GM18861 (cell line): ENCODE measurements around the gene UMOD.
A peak's percentile ranks its signal among the peaks of the same experiment; 100 is the strongest.

Source experiments
- ATAC-seq: cut with Tn5 transposase; IDR thresholded peaks from one replicate; pipeline ENCODE4 v1.9.1; 2021; ENCODE audit not compliant: unreplicated experiment

Gene UMOD

DNA sequence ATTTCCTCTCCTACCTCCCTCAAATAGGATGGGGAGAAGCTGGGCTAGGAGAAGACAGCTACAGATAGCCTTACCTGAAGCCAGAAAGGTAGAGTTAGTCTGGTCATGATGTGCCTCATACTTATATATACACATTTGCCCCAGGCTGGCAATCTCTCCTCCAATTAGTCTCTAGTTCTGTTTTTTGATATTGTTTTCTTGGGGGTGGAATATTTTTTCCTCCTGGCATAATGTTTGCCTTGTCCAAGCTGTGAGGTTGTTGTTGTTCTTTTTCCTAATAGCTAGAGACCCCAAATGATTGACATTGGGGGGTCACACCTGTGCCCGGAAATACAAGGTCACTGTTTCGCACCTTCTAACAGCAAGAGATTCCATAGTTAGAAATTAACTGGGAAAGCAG is at the start of gene UMOD:
Gene UMOD, minus strand, starts transcription at position 101 of the 400 bp plus-strand sequence. CDS start 1,978 bp downstream, outside the sequence.
- no peak for ATAC-seq

DNA sequence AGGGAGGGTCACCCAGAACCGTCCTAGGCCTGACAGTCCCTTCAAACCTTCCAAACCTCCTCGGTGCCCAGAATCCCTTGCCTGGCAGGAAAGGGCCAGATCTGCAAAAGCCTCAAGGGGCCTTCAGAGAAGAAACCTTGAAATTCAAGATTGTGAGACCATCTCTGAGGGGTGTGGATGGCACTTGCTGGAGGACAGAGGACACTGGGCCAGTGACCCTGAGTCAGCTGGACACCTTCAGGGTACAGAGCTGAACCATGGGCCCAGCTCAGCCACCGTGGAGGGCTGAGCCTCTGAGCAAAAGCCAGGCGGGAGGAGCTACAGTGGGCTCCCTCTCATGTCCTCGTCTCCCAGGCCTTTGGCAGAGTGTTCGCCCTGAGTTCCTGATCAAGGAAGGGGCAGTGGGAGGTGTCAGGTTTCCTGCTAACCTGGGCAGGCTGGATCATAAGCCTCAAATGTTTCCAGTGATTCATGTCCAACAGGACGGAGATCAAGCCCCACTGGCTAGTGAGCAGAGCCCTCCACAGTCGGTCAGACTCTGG is 49.0 kb upstream of the UMOD start:
- ATAC-seq = no peak

DNA sequence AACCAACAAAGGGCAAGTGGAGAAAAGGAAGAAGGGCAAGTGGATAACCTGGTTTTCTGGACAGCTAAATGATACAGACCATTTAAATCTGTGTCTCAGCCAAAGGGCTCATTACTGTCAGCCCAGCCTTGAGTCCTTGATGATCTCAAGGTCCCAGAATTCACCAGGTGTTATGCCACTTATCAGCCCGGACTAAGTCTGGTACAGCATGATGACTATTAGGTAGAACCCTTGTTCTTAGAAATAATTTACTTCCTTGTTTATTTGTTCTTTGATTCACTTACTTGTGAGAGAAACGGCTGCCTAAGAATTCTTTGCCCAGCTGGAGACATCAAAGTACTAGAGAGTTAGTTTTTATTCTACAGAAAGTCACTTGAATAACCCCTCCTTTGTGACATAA is 48.6 kb upstream of the UMOD start:
- ATAC-seq = no peak

DNA sequence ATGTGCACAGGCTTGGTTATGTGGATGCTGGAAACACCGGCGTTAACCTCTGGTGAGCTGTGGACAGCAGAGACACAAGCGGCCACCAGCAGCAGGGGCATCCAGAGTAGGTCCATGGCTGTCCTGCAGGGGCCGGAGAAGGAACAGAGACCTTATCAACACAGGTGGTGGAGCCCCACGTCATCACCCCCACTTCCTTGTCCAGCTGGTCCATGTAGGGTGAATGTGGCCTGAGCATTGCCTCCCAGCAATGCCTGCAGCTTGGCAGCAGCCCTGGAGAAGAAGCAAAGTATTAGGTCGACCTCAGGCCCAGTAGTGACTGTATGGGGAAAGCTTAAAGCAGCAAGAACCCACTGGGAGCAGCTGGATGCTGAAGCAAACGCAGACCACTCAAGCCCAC is 46.7 kb upstream of the UMOD start:
- no peak for ATAC-seq

DNA sequence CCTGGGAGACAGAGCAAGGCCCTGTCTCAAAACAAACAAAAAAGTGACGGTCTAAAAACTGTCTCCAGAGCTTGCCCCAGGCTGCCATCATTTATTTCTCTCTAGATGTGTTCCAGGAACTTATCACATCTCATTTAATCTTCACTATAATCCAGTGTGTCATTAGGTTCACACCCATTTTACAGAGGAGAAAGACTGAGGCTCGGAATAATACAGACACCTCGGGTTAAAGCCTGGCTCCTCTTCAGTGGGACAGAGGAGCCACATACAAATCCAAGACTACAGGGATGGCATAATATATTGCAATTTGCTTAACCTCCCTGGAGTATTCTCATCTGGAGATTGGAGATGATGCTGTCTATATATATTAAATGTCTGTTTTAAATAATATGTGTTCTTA is 46.1 kb upstream of the UMOD start:
- no peak for ATAC-seq

DNA sequence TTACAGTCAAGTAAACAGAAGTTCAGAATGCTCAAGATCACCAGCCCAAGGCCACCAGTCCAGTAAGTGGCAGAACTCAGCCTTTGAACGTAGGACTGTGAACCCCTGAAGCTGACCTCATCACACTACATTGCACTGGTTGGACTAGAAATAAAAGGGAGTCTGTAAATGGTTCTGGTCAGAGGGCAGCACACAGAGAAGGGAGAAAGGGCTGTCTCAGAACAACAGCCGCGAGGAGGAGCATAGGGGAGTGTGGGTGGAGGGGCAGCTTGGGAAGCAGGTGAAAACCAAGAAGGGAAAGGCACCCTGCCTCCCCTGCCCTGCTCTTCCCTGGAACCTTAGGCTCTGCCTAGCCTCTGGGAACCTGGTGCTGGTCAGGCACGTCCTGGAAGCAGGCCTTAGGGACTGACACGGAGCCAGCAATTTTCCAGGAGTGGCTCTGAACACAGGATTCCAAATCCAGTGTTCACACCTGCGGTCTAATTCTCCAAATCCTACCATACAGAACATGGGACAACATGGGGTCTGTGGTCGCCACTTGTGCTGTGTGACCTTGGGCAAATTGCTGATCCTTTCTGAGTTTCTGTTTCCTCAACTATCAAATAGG is 45.1 kb upstream of the UMOD start:
- no peak for ATAC-seq

DNA sequence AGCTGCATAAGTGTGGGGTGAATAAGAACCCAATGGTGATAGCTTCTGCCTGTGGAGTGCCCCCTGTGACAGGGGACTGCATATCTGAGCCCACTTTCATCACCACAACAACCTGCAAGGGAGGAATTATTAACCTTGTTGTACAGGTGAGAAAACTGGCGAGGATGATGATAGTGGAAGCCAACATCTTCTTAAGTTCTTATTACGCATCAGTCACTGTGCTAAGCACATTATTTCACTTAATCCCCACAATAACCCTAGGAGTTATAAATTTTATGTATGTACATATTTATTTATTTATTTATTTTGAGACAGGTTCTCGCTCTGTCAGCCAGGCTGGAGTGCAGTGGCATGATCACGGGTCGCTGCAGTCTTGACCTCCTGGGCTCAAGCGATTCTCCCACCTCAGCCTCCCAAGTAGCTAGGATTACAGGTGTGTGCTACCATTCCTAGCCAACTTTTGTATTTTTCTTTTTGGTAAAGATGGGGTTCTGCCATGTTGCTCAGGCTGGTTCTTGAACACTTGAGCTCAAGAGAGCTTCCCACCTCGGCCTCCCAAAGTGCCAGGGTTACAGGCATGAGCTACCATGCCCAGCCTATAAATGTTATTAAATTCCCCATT is 44.4 kb upstream of the UMOD start:
- no peak for ATAC-seq

DNA sequence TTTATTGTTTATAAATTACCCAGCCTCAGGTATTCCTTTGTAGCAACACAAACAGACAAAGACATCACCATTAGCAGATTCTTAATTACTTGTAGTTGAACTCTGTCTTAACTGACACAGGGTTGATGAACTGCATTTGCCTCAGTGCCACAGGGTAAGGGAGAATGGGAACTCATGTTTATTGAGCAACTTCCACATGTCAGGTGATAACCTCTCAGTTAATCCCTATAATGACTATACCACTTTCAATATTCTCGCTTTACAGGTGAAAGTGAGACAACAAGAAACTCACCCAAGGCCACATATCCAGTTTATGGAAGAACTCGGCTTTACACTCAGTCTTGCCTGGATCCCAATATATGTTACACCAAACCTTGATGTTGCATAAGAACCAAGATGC is 43.4 kb upstream of the UMOD start:
- no peak for ATAC-seq

DNA sequence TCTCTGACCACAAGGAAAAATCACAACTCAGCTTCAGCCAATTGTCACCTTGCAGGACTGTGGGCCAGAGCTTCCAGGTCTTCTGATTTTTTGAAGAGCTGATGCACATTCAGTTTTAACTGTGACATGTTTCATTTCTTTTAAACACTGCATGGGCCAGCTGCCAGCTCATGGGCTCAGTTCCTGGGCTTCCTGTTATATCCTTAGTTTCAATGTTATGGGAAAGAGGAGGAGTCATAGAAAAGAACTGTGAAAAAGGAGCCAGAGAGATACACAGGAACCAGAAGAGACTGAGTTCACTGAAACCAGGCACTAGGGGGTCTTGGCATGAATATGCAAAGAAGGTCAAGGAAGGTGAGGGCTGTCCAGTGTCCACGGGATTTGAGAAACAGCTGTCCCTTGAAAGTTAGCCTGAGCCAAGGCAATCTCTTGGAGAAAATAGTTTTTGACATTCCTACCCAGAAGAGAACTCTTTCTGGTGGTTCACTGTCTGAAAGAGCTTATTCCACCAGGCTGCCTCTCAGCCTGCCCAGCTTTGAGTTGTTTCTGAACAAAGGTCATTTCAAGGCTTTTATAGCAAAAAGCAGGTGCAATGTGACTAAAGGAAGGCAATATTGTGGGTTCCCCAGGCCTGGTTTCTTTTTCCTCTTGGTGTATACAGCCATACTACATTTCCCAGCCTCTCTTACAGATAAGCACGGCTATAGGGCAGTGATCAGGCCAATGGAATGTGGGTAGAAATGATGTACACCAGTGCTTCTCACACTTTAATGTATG is 41.5 kb upstream of the UMOD start:
- no peak for ATAC-seq

DNA sequence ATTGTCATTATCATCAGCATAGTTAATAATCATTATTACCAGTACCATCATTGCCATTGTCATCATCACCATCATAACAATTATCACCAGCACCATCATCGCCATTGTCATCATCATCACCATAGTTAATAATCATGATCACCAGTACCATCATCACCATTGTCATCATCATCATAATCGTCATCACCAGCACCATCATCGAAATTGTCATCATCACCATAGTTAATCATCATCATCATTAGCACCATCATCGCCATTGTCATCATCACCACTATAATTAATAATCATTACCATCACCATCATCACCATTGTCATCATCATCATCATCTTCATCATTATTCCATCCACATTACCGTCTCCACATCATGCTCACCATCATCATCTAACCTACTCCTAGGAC is 38.5 kb upstream of the UMOD start:
- ATAC-seq = no peak

DNA sequence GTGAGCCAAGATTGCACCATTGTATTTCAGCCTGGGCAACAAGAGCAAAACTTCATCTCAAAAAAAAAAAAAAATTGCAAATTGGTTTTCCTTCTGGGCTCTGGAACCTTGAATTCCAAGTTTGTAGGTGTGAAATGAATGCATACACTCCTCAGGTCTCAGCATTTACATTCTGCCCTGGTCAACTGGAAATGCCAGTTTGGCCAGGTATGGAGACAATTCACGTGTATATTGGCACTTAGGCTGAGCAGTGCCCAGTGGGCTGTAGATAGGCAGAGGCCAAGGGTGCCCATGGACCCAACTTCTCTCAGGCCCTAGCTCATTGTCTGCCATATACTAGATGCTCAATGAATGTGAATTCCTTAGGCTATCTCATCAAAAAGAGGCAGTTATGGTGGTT is 36.3 kb upstream of the UMOD start:
- ATAC-seq = no peak

DNA sequence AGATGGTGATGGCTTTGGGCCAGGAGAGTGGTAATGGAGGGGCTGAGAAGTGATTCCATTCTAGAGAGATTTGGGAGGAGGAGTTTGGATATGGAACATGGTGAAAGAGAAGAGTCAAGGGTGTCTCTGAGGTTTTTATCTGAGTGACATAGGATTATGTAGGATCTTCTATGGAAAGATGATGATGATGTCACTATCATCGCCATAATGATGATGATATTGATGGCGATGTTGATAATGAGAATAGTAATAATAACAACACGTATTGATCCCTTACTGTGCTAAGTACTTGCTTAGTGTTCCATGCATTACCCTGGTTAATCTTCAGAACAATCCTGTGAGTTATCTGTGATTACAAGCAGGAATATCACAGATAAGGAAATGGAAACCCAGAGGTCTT is 35.5 kb upstream of the UMOD start:
- ATAC-seq = no peak

DNA sequence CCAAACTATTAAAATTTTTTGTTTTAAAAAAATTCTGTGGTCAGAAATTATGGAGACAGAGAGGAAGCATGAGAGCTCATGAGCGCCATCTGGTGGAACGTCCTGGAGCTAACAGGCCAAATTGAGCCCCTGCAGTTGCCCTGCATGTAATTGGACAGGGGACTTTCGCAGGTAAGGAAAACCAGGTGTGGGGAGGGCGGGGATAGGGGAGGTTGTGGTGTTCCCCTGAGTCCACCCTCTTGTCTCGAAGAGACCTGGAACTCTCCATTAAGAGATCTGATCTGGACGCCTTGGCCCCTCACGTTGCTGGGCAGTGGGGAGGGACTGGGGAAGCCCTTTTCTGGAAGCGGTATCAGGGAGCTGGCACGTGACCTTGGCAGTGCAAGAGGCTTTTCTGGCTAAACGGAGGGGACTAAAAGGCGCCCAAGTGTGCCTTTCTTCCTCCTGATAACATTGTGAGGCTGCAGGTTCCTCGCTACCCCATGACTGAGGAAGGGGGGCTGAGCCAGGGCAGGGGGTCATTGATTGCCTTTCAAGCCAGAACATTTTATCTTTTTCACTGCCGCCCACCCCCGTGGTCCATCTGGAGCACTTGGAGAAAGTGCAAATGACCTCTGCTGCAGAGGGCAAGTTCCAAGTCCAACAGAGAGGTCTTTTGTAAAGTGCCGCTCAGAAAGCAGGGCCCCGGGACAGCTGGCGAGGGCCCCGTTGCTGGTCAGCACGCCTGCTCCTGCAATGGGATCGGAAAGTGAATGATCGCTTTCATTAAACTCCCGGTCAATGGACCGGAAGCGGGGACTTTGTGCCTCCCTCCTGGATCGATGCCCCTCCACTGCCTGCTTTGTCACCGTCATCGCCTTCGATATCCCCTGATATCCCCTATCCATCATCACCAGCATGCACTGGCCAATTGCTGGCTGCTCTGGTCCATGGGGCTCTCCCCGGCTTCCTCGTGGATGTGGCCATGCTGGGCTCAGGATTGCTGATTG is 33.6 kb upstream of the UMOD start:
- ATAC-seq = no peak

DNA sequence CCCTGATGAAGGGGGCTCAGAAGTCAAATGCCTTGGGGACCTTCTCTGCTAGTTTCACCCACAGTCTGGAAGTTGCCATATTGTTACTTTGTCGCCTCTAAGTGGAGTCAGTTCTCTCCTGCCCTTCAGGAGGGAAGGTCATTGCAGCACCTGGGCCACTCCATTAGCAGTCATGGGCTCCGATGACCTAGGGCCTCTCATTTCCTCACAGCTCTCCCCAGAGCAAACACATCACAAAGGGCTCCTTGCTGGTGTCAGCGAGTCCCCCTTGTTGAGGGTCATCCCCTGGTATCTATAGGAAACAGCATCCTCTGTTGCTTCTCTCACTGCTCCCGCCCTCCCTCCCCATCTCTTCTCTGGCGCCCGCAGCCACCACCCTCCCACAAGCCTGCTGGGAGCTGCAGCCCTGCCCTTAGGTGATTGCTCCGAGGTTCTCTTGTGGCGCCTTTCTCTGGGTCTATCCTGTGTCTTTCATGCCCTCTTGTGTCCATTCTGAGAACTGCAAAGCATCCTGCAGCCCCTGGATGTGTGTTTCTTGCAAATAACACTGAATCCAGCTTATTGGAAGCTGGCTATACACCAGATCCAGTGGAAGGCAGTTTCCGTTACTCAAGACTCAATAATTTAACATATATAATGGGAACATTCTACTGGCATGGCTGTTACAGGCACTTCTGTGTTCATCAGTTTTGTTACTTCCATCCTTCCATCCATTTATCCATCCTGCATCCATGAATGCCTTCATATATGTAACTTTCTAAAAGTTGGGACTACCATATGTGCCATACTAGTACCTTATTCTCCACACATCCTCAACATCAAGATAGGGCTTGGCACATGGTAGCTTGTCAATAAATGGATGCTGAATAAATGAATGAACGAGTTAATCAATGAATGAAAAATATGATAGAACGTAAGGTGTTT is 30.9 kb upstream of the UMOD start:
- ATAC-seq = no peak

DNA sequence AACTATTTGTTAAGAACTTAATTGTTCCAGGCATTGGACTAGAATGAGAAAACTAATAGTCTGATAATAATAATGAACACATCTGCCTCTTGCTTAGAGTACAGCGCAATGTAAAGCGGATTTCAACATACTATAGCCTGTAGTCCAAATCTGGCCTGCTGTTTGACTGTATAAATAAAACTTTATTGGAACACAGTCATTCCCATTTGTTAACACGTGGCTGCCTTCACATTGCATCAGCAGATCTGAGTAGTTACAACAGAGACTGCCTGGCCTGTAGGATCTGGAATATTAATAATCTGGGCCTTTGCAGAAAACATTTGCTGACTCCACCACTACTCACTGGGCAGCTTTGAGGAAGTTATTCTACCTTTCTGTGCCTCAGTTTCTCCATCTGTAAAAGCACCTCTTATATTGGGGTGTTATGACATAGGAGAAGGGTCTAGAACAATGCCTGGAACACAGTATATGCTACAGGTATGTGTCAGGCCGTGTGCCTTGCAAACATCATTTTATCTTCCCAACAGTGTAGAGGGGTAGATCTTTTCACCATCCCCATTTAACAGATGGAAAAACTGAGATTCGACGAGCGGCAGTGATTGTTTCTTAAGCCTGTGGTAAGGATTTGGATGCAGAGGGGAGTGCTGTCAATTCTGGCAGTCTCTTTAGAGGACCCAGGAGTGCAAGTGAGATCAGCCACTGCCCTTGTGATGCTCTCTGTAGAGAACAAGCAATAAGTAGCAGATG is 29.9 kb upstream of the UMOD start:
- no peak for ATAC-seq

DNA sequence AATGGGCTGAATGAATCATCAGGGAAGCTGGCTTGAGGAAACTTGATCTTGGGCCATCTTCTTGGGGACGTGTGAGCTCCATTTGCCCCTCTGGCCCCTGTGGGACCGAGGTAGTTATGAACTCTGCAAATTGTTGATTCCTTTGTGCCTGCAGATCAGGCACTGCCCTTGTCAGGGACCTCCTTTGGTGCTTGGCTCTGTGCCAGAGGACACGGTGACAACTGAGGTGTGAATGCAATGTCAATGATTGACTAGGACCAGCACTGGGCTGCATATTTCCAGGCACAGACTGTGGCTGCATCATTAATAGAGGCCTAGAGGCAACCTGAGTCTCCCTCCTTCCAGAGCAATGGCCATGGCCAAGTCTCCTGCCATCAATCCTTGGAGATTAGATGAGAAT is 28.3 kb upstream of the UMOD start:
- ATAC-seq = peak; percentile 57

DNA sequence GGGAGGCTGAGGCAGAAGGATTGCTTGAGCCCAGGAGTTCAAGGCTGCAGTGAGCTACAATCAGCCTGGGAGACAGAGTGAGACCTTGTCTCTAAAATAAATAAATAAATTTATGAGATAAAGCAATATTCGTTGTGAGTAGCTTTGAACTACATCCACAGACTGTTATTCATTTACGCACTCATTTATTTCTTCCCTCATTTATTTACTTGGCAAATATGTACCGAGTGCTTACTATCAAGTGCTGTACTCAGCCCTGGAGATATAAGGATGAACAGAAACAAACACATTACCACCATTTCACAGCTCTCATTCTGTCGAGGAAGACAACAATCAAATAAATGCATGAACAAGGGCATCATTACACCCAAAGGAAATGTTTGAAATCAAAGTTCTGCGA is 24.7 kb upstream of the UMOD start:
- ATAC-seq = no peak

DNA sequence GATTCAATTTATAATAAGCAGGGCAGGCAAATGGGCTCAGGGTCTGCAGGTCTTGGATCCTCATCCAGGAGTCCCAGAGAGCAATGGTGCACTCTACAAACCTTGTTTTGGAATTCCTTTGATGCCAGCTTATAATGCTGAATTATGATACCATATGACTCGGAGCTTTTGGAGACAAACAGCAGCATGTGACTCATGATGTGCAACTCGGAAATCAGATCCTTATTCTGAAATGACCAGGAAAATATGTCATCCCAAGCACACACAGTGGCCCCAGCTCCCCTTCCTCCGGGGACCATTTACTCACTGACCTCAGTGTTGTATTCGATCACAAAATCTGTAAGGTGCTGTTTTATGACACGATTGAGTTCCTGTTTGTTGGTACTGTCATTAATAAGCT is 20.2 kb upstream of the UMOD start:
- ATAC-seq = no peak

DNA sequence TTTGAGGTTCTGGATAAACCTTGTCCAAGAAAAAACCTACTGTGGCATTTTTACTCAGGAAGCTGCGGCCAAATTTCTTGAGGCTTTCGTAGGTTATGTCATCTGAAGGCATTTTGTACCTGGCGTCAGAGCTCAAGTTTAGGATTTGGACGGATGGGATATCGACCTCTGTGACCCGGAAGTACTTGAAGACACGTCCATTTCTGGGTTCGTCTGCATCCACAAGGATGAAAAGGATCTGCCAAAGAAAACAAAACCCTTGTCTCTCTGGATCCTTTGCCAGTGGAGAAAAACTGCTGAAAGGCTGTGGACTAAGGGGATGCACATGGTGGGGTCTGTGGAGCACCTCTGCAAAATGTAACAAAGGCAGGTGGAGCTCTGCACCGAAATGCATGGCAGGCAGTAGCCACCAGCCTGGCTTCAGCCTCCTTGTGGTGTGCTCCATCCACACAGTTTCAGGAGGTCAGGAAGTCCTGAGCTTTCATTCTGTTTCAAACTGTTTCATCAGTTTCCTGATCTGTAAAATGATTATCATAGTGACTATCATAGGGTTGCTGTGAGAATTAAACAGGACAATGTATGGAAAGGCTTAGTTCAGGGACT is 17.0 kb upstream of the UMOD start:
- ATAC-seq = no peak
